IPS-15b (cell line): ENCODE data around the gene MCTP1.

Experiments used
- H3K27me3 ChIP-seq: one replicate; pipeline ENCODE4 v1.6.1; 2013; ENCODE audit warnings: low read length; ENCODE audit not compliant: control insufficient read depth, insufficient read depth
- H3K36me3 ChIP-seq: one replicate; pipeline ENCODE4 v1.6.1; 2013; ENCODE audit warnings: low read length; ENCODE audit not compliant: control insufficient read depth, insufficient read depth
- H3K4me1 ChIP-seq: one replicate; pipeline ENCODE4 v1.6.1; 2013; ENCODE audit warnings: mild to moderate bottlenecking, low read length; ENCODE audit not compliant: control insufficient read depth, insufficient read depth
- H3K4me3 ChIP-seq: one replicate; pipeline ENCODE4 v1.5.1; 2013; ENCODE audit warnings: low read depth, low read length
- H3K9ac ChIP-seq: one replicate; pipeline ENCODE4 v1.6.1; 2013; ENCODE audit warnings: low read depth, mild to moderate bottlenecking, low read length
- H3K9me3 ChIP-seq: one replicate; pipeline ENCODE4 v1.6.1; 2013; ENCODE audit warnings: mild to moderate bottlenecking, low read length; ENCODE audit not compliant: control insufficient read depth, insufficient read depth

The MCTP1 gene

GRCh38 chr5:94885931-94886330 lies 399.0 kb downstream of the MCTP1 start:
- no peaks in the 10 kb centered on the region for H3K36me3 ChIP-seq
- no peaks in the 10 kb centered on the region for H3K9me3 ChIP-seq
- H3K4me3 ChIP-seq: no peak overlapping the region
- no peaks in the 10 kb centered on the region for H3K27me3 ChIP-seq
- H3K4me1 ChIP-seq: no peaks in the 10 kb centered on the region
- no peak overlapping the region for H3K9ac ChIP-seq

GRCh38 chr5:94884311-94884710 lies 400.6 kb downstream of the MCTP1 start:
- H3K9ac ChIP-seq: no peak overlapping the region
- H3K27me3 ChIP-seq: no peaks in the 10 kb centered on the region
- no peaks in the 10 kb centered on the region for H3K4me1 ChIP-seq
- H3K9me3 ChIP-seq: no peaks in the 10 kb centered on the region
- no peak overlapping the region for H3K4me3 ChIP-seq
- H3K36me3 ChIP-seq: no peaks in the 10 kb centered on the region

GRCh38 chr5:94872526-94872925 lies 412.4 kb downstream of the MCTP1 start:
- no peaks in the 10 kb centered on the region for H3K36me3 ChIP-seq
- no peak overlapping the region for H3K4me3 ChIP-seq
- H3K27me3 ChIP-seq: no peaks in the 10 kb centered on the region
- peaks cover 8% of the 10 kb centered on the region for H3K4me1 ChIP-seq
- H3K9me3 ChIP-seq: no peaks in the 10 kb centered on the region
- no peak overlapping the region for H3K9ac ChIP-seq

- no peaks in the 10 kb centered on the region for H3K9me3 ChIP-seq
- no peaks in the 10 kb centered on the region for H3K27me3 ChIP-seq
- H3K9ac ChIP-seq: no peak overlapping the region
- peaks cover 19% of the 10 kb centered on the region for H3K4me1 ChIP-seq
- no peak overlapping the region for H3K4me3 ChIP-seq
- H3K36me3 ChIP-seq: no peaks in the 10 kb centered on the region
Observed at GRCh38 chr5:94870511-94871183, 414.2 kb downstream of the MCTP1 start.

- Histone ChIP-seq H3K4me3 (no peak overlapping the region), H3K9ac (no peak overlapping the region), H3K4me1 (peaks cover 19% of the 10 kb centered on the region), H3K9me3 (no peaks in the 10 kb centered on the region), H3K36me3 (no peaks in the 10 kb centered on the region), H3K27me3 (no peaks in the 10 kb centered on the region)
Observed at GRCh38 chr5:94869921-94870320, 415.0 kb downstream of the MCTP1 start.

- Histone ChIP-seq H3K4me3 (no peak overlapping the region), H3K27me3 (no peaks in the 10 kb centered on the region), H3K36me3 (no peaks in the 10 kb centered on the region), H3K9me3 (no peaks in the 10 kb centered on the region), H3K9ac (no peak overlapping the region), H3K4me1 (peaks cover 11% of the 10 kb centered on the region)
Observed at GRCh38 chr5:94863951-94864350, 420.9 kb downstream of the MCTP1 start.

- H3K4me3 ChIP-seq: no peak overlapping the region
- H3K4me1 ChIP-seq: peaks cover 12% of the 10 kb centered on the region
- no peaks in the 10 kb centered on the region for H3K27me3 ChIP-seq
- no peak overlapping the region for H3K9ac ChIP-seq
- H3K36me3 ChIP-seq: no peaks in the 10 kb centered on the region
- H3K9me3 ChIP-seq: no peaks in the 10 kb centered on the region
Observed at GRCh38 chr5:94857111-94857510, 427.8 kb downstream of the MCTP1 start.

GRCh38 chr5:94856257-94856800 lies 428.6 kb downstream of the MCTP1 start:
- no peak overlapping the region for H3K4me3 ChIP-seq
- no peaks in the 10 kb centered on the region for H3K36me3 ChIP-seq
- no peaks in the 10 kb centered on the region for H3K9me3 ChIP-seq
- H3K9ac ChIP-seq: no peak overlapping the region
- no peaks in the 10 kb centered on the region for H3K27me3 ChIP-seq
- peaks cover 12% of the 10 kb centered on the region for H3K4me1 ChIP-seq

GRCh38 chr5:94855543-94855942 lies 429.4 kb downstream of the MCTP1 start:
- Histone ChIP-seq H3K9me3 (no peaks in the 10 kb centered on the region), H3K27me3 (no peaks in the 10 kb centered on the region), H3K4me3 (no peak overlapping the region), H3K4me1 (peaks cover 12% of the 10 kb centered on the region), H3K36me3 (no peaks in the 10 kb centered on the region), H3K9ac (no peak overlapping the region)

- Histone ChIP-seq H3K4me1 (peaks cover 21% of the 10 kb centered on the region), H3K36me3 (no peaks in the 10 kb centered on the region), H3K9me3 (no peaks in the 10 kb centered on the region), H3K27me3 (no peaks in the 10 kb centered on the region), H3K9ac (no peak overlapping the region), H3K4me3 (no peak overlapping the region)
Observed at GRCh38 chr5:94853120-94853519, 431.8 kb downstream of the MCTP1 start.

GRCh38 chr5:94850960-94851359 lies 433.9 kb downstream of the MCTP1 start:
- Histone ChIP-seq H3K27me3 (no peaks in the 10 kb centered on the region), H3K36me3 (no peaks in the 10 kb centered on the region), H3K4me1 (peaks cover 21% of the 10 kb centered on the region), H3K4me3 (no peak overlapping the region), H3K9me3 (no peaks in the 10 kb centered on the region), H3K9ac (no peak overlapping the region)
